OCI-LY1 (cell line): ENCODE results near the gene QKI.

Experiments
- CTCF ChIP-seq: fragments of 200-600 bp; sonication (generic), shearing (Covaris generic); IDR thresholded peaks from 2 replicates; pipeline ENCODE4 v1.5.1; 2017; ENCODE audit warnings: mild to moderate bottlenecking, antibody characterized with exemption, low read length, moderate library complexity, mixed read lengths
- EZH2 ChIP-seq: fragments of 200-600 bp; sonication (generic), shearing (Covaris generic); IDR thresholded peaks from 2 replicates; pipeline ENCODE4 v1.8.0; 2017; ENCODE audit warnings: borderline replicate concordance, mixed run types, mild to moderate bottlenecking, antibody characterized with exemption, low read length, moderate library complexity, mixed read lengths

DNA sequence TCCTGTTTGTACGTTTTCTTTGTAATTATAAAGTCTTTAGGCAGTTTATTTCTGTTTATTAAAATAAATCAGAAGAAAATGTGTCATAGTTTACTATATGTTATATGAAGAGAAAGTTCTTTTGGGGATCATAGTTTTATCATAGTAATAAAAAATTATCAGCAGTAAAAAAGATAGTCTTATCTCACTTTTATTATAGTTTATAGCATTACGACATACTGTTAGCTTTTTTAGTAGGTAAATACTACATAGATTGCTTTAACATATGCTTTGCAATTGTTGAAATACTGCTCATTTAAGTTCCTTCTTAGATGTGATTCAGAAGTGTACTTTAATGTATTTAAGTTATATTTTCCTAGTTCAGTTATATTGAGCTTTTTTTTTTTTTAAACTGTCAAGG is 13.9 kb downstream of the QKI start:
- TF ChIP-seq CTCF (no peak), EZH2 (no peak)
